Measurements from ENCODE around the gene FRMD5.
"Not testable (repeated sequence)": the region's sequence is repeated elsewhere in the genome, so short reads cannot be mapped to it uniquely, and the experiment has no call there.

Gene FRMD5

GRCh38 chr15:43867096-43867495, 328.0 kb downstream of the FRMD5 start:
- TF ChIP-seq EZH2 (IDR thresholded peaks at IDR 0.05; ENCODE audit: borderline replicate concordance, low read depth, low read length, severe bottlenecking): no peak
- ATAC-seq (ENCODE audit: insufficient read depth, low read depth): no peak
- H3K36me3 ChIP-seq (ENCODE audit: insufficient read depth, low read length): peaks cover 79% of the 10 kb centered on the region

GRCh38 chr15:43866636-43867035, 328.4 kb downstream of the FRMD5 start:
- not testable (repeated sequence) for H2AFZ ChIP-seq (ENCODE audit: low read depth, low read length); H3K9me3 ChIP-seq (ENCODE audit: insufficient read depth, low read length, severe bottlenecking); H3K4me3 ChIP-seq (ENCODE audit: low read depth in 1 of 2, low read length in 2 of 2); DNase-seq; H3K27me3 ChIP-seq (ENCODE audit: insufficient read depth, low read length, poor library complexity); H3K9ac ChIP-seq (ENCODE audit: low read depth, low read length); H3K27ac ChIP-seq (ENCODE audit: low read length); ATAC-seq (ENCODE audit: insufficient read depth, low read depth); H4K20me1 ChIP-seq (ENCODE audit: insufficient read depth, low read length); H3K4me2 ChIP-seq (ENCODE audit: insufficient read depth, low read length); H3K79me2 ChIP-seq (ENCODE audit: insufficient read depth, low read length); H3K4me1 ChIP-seq (ENCODE audit: insufficient read depth, low read length)
- peaks cover 78% of the 10 kb centered on the region for H3K36me3 ChIP-seq (ENCODE audit: insufficient read depth, low read length)

More at GRCh38 chr15:43867096-43867495, 328.0 kb downstream of the FRMD5 start:
- Histone ChIP-seq H3K79me2 (ENCODE audit: insufficient read depth, low read length) (no peaks in the 10 kb centered on the region), H3K4me1 (ENCODE audit: insufficient read depth, low read length) (no peaks in the 10 kb centered on the region), H3K9ac (ENCODE audit: low read depth, low read length) (no peak overlapping the region), H3K9me3 (ENCODE audit: insufficient read depth, low read length, severe bottlenecking) (no peaks in the 10 kb centered on the region), H2AFZ (ENCODE audit: low read depth, low read length) (no peak overlapping the region), H3K4me3 (ENCODE audit: low read depth in 1 of 2, low read length in 2 of 2) (no peak overlapping the region), H3K4me2 (ENCODE audit: insufficient read depth, low read length) (no peak overlapping the region), H3K27me3 (ENCODE audit: insufficient read depth, low read length, poor library complexity) (no peaks in the 10 kb centered on the region), H3K27ac (ENCODE audit: low read length) (no peak overlapping the region), H4K20me1 (ENCODE audit: insufficient read depth, low read length) (no peaks in the 10 kb centered on the region; the same call in 1 of the 2 replicates)
- no peak for DNase-seq

GRCh38 chr15:43859546-43859945, 335.5 kb downstream of the FRMD5 start:
- H3K9ac ChIP-seq (ENCODE audit: low read depth, low read length): no peak overlapping the region
- H4K20me1 ChIP-seq (ENCODE audit: insufficient read depth, low read length): no peaks in the 10 kb centered on the region; the same call in 1 of the 2 replicates
- H3K36me3 ChIP-seq (ENCODE audit: insufficient read depth, low read length): peaks cover 91% of the 10 kb centered on the region
- no peak overlapping the region for H2AFZ ChIP-seq (ENCODE audit: low read depth, low read length)
- H3K27ac ChIP-seq (ENCODE audit: low read length): no peak overlapping the region
- DNase-seq (no peak), ATAC-seq (ENCODE audit: insufficient read depth, low read depth) (no peak)
- no peak for TF ChIP-seq EZH2 (IDR thresholded peaks at IDR 0.05; ENCODE audit: borderline replicate concordance, low read depth, low read length, severe bottlenecking)
- TF ChIP-seq CTCF (IDR thresholded peaks at IDR 0.05; ENCODE audit: borderline replicate concordance, extremely low read depth, low read length, poor library complexity, severe bottlenecking): no peak
- H3K4me1 ChIP-seq (ENCODE audit: insufficient read depth, low read length): no peaks in the 10 kb centered on the region
- H3K4me2 ChIP-seq (ENCODE audit: insufficient read depth, low read length): no peak overlapping the region
- H3K27me3 ChIP-seq (ENCODE audit: insufficient read depth, low read length, poor library complexity): no peaks in the 10 kb centered on the region
- H3K79me2 ChIP-seq (ENCODE audit: insufficient read depth, low read length): 0 out of 2 replicates have a peak, but pooled peaks cover 3% of the 10 kb centered on the region
- no peak overlapping the region for H3K4me3 ChIP-seq (ENCODE audit: low read depth in 1 of 2, low read length in 2 of 2)
- H3K9me3 ChIP-seq (ENCODE audit: insufficient read depth, low read length, severe bottlenecking): no peaks in the 10 kb centered on the region

GRCh38 chr15:43854801-43855200, 340.3 kb downstream of the FRMD5 start:
- Histone ChIP-seq H4K20me1 (ENCODE audit: insufficient read depth, low read length) (no peaks in the 10 kb centered on the region), H3K9ac (ENCODE audit: low read depth, low read length) (no peak overlapping the region), H3K36me3 (ENCODE audit: insufficient read depth, low read length) (peaks cover 86% of the 10 kb centered on the region), H3K27ac (ENCODE audit: low read length) (no peak overlapping the region), H3K4me1 (ENCODE audit: insufficient read depth, low read length) (no peaks in the 10 kb centered on the region), H3K4me3 (ENCODE audit: low read depth in 1 of 2, low read length in 2 of 2) (no peak overlapping the region), H3K79me2 (ENCODE audit: insufficient read depth, low read length) (peaks cover 7% of the 10 kb centered on the region; the same call in 1 of the 2 replicates), H3K4me2 (ENCODE audit: insufficient read depth, low read length) (no peak overlapping the region), H2AFZ (ENCODE audit: low read depth, low read length) (no peak overlapping the region), H3K9me3 (ENCODE audit: insufficient read depth, low read length, severe bottlenecking) (no peaks in the 10 kb centered on the region), H3K27me3 (ENCODE audit: insufficient read depth, low read length, poor library complexity) (no peaks in the 10 kb centered on the region)
- ATAC-seq (ENCODE audit: insufficient read depth, low read depth): no peak
- TF ChIP-seq CTCF (IDR thresholded peaks at IDR 0.05; ENCODE audit: borderline replicate concordance, extremely low read depth, low read length, poor library complexity, severe bottlenecking) (no peak), EZH2 (IDR thresholded peaks at IDR 0.05; ENCODE audit: borderline replicate concordance, low read depth, low read length, severe bottlenecking) (no peak)
- no peak for DNase-seq
